Muscle layer of colon (tissue), 2 donors: ENCODE results near the gene CDIPT.
"Not testable (repeated sequence)": the region's sequence is repeated elsewhere in the genome, so short reads cannot be mapped to it uniquely, and the experiment has no call there.

ENCODE experiments used
- H3K27ac ChIP-seq: one replicate; pipeline ENCODE4 v1.7.0; 2013; ENCODE audit warnings: low read depth, mild to moderate bottlenecking, low read length, moderate library complexity
- H3K27me3 ChIP-seq, 2 donors: one replicate each; pipeline ENCODE4 v1.7.0; 2013; ENCODE audit warnings: low read length in 2 of 2, mild to moderate bottlenecking in 2 of 2; ENCODE audit not compliant: insufficient read depth in 2 of 2, control insufficient read depth in 1 of 2
- H3K36me3 ChIP-seq: one replicate; pipeline ENCODE4 v1.7.0; 2013; ENCODE audit warnings: mild to moderate bottlenecking, low read length; ENCODE audit not compliant: insufficient read depth
- H3K4me1 ChIP-seq: one replicate; pipeline ENCODE4 v1.7.0; 2013; ENCODE audit warnings: mild to moderate bottlenecking, low read length; ENCODE audit not compliant: insufficient read depth
- H3K4me3 ChIP-seq, 2 donors: one replicate each; pipeline ENCODE4 v1.7.0; 2013; ENCODE audit warnings: low read length in 2 of 2, low read depth in 1 of 2, mild to moderate bottlenecking in 1 of 2, moderate library complexity in 1 of 2
- H3K9ac ChIP-seq: one replicate; pipeline ENCODE4 v1.7.0; 2013; ENCODE audit warnings: low read length
- H3K9me3 ChIP-seq: one replicate; pipeline ENCODE4 v1.7.0; 2013; ENCODE audit warnings: mild to moderate bottlenecking, low read length
- donor health status: abdominal sarcoma.
- donor health status: Adenocarcinoma of cecum.

Gene CDIPT

DNA sequence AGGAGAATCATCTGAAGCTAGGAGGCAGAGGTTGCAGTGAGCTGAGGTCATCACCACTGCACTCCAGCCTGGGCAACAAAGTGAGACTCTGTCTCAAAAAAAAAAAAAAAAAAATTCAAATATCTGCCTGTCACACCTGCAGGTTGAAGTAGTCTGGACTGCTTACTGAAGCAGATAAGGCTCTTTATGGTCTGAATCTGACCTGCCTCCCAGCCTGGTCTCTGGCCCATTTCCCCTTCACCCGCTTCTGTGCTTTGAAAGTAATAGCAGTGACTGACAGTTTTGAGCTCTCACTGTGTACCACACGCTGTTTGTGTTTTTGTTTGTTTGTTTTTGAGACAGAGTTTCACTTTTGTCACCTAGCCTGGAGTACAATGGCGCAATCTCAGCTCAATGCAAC is 30.5 kb upstream of the CDIPT start:
- Histone ChIP-seq H3K4me3 (no peak overlapping the region), H3K4me1 (no peaks in the 10 kb centered on the region), H3K9me3 (no peaks in the 10 kb centered on the region), H3K36me3 (no peaks in the 10 kb centered on the region), H3K27ac (no peak overlapping the region), H3K9ac (no peak overlapping the region), H3K27me3 (peaks cover 13 to 22% of the 10 kb centered on the region in 2 donors)

DNA sequence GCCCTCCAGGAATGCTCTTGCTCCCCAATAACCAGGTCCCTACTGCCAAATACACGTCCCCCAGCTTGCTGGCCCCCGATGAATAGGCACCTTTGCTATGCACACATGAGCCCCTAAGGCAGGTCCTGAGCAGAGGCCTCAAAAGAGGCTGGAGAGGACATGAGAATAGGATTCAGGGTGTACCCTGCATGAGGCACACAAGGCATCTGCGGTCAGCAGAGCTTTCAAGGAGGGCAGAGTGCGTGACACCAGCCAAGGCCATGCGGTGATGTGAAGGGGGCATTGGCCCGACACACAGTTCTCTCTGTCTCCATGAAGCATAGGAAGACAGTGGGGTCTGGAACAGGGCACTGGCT is 29.4 kb upstream of the CDIPT start:
- H3K27ac ChIP-seq: no peak overlapping the region
- H3K4me1 ChIP-seq: no peaks in the 10 kb centered on the region
- H3K9me3 ChIP-seq: no peaks in the 10 kb centered on the region
- no peak overlapping the region for H3K9ac ChIP-seq
- no peaks in the 10 kb centered on the region for H3K36me3 ChIP-seq
- H3K27me3 ChIP-seq: peaks cover 2 to 11% of the 10 kb centered on the region in 2 donors
- H3K4me3 ChIP-seq: no peak overlapping the region

GRCh38 chr16:29891525-29892457 is 28.8 kb upstream of the CDIPT start:
- Histone ChIP-seq H3K4me3 (no peak overlapping the region), H3K9ac (no peak overlapping the region), H3K4me1 (no peaks in the 10 kb centered on the region), H3K9me3 (no peaks in the 10 kb centered on the region), H3K27ac (no peak overlapping the region), H3K27me3 (peaks cover 0 to 4% of the 10 kb centered on the region in 2 donors), H3K36me3 (no peaks in the 10 kb centered on the region)

- H3K4me1 ChIP-seq, H3K36me3 ChIP-seq, H3K9me3 ChIP-seq, H3K4me3 ChIP-seq, H3K27ac ChIP-seq, H3K27me3 ChIP-seq, H3K9ac ChIP-seq: not testable (repeated sequence)
Measured at GRCh38 chr16:29889372-29889771, 26.3 kb upstream of the CDIPT start.

DNA sequence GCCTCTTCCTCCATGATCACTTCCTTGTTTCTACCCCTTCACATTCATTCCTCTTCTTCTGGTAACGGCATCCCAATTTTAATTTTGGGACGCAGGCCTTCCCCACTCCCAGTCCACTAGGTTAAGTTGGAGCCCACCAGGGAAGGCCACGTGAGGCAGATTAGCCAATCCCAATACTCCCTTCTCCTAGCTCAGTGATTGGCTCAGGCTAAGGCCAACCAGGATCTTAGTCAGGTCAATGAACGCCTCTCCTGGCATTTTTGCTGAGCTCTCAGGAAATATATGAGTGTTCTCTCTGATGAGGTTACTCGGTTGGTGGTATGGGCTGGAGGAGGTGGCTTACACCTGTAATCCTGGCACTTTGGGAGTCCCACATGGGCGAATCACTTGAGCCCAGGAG is 21.0 kb upstream of the CDIPT start:
- no peak overlapping the region for H3K27ac ChIP-seq

DNA sequence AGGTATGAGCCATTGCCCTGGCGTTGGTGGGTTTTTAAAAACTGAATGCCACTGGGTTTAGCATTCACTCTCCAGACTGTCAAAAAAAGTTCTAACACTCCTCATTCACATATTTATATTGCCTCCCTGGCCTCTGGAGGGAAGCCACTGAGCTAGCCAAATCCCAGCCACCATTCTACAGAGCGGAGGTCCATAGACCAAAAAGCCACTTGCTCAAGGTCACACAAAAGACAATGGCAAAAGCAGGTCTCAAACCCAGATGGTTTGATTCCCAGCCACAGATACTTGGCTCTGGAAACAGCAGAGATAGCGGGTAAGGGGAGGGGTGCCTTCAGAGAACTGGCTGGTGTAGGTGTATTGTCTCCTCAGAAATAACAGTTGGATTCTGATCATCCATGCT is 18.0 kb upstream of the CDIPT start:
- Histone ChIP-seq H3K36me3 (no peaks in the 10 kb centered on the region), H3K4me3 (no peak overlapping the region), H3K9ac (no peak overlapping the region), H3K27me3 (peaks cover 22 to 26% of the 10 kb centered on the region in 2 donors), H3K9me3 (peaks cover 5% of the 10 kb centered on the region), H3K27ac (no peak overlapping the region), H3K4me1 (no peaks in the 10 kb centered on the region)

More for the DNA sequence above, 21.0 kb upstream of the CDIPT start:
- H3K9ac ChIP-seq: no peak overlapping the region
- H3K4me1 ChIP-seq: no peaks in the 10 kb centered on the region
- H3K36me3 ChIP-seq: no peaks in the 10 kb centered on the region
- H3K4me3 ChIP-seq: no peak overlapping the region
- H3K27me3 ChIP-seq: peaks cover 0 to 6% of the 10 kb centered on the region in 2 donors
- no peaks in the 10 kb centered on the region for H3K9me3 ChIP-seq

DNA sequence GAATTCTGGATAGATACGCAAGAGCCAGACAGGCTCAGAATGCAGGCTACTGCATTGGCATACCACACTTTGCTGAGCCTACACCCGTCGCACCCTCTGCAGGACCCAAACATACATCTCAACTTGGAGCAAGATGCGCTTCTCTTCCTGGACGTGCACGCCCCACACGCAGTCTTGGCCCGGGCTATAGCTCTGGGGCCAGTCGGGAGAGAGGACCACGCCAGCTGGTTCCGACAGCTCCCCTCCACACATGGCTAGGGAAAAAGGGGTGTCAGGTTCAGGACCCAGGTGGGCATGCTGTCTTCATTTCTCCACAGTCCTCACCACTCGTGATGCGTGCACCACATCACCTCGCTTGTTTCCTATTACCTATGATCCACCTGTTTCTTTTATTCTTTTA is 15.1 kb upstream of the CDIPT start:
- Histone ChIP-seq H3K27ac (no peak overlapping the region), H3K27me3 (peaks cover 25 to 28% of the 10 kb centered on the region in 2 donors), H3K36me3 (no peaks in the 10 kb centered on the region), H3K9ac (no peak overlapping the region), H3K4me1 (no peaks in the 10 kb centered on the region), H3K4me3 (no peak overlapping the region), H3K9me3 (peaks cover 5% of the 10 kb centered on the region)

DNA sequence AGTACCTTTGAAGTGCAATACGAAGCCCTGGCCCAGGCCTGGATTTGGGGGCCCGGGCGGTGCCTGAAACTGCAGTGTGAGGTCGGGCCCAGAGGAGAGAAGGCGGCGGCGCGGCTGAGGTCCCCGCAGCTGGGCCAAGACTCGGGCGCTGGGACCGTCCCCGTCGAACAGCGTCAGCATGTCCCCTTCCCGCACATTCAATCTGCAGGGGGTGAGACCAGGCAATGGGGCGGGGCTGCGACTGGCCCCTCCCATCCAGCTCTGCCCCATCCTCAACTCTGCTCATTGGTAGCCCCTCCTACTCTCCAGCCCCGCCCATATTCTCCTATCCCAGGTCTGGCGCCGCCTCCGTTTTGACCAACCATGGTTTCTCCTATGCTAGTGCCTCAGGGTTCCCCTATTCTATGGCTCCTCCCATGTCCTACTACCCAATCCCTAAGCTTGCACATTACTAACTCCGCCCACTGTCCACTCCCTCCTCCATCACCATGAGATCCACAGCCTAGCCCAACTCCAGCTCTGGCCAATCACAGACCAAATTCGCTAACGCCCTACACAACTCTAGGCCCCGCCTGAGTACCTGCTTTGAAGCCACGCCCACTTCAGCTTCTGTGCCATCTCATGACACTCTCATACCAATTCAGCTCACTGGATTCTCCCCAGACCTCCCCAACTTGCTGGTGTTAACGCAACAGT is 14.4 kb upstream of the CDIPT start:
- no peaks in the 10 kb centered on the region for H3K36me3 ChIP-seq
- H3K27ac ChIP-seq: no peak overlapping the region
- no peaks in the 10 kb centered on the region for H3K4me1 ChIP-seq
- no peak overlapping the region for H3K4me3 ChIP-seq
- peaks cover 25 to 28% of the 10 kb centered on the region in 2 donors for H3K27me3 ChIP-seq
- H3K9me3 ChIP-seq: peaks cover 5% of the 10 kb centered on the region
- H3K9ac ChIP-seq: no peak overlapping the region

GRCh38 chr16:29876594-29877249 is 13.7 kb upstream of the CDIPT start:
- H3K36me3 ChIP-seq: no peaks in the 10 kb centered on the region
- H3K27ac ChIP-seq: no peak overlapping the region
- no peak overlapping the region for H3K9ac ChIP-seq
- H3K4me3 ChIP-seq: no peak overlapping the region
- peaks cover 5% of the 10 kb centered on the region for H3K9me3 ChIP-seq
- peaks cover 25 to 28% of the 10 kb centered on the region in 2 donors for H3K27me3 ChIP-seq
- H3K4me1 ChIP-seq: no peaks in the 10 kb centered on the region

DNA sequence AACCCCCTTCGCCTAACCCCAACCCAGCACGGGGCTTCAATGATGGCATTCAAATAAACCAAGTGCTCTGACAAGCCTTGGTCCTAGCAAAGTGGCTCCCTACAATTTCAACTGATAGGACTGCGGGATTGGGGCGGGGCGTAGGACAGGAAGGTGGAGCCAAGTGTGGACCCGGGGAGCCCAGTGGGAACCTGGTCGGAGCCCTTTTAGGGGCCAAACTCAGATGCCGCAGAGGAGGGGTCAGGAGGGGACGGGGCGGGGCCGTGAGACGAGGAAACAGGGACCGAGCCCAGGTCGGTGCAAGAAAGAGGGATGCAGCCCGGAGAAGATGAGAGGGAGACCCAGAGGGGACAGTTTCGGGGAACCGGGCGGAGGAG is 13.2 kb upstream of the CDIPT start:
- peaks cover 5% of the 10 kb centered on the region for H3K9me3 ChIP-seq
- H3K4me3 ChIP-seq: no peak overlapping the region

GRCh38 chr16:29875206-29875605 is 12.2 kb upstream of the CDIPT start:
- Histone ChIP-seq H3K9ac (no peak overlapping the region), H3K4me3 (no peak overlapping the region), H3K27ac (no peak overlapping the region), H3K9me3 (peaks cover 5% of the 10 kb centered on the region), H3K36me3 (no peaks in the 10 kb centered on the region), H3K27me3 (peaks cover 25 to 28% of the 10 kb centered on the region in 2 donors), H3K4me1 (no peaks in the 10 kb centered on the region)

More for the DNA sequence above, 13.2 kb upstream of the CDIPT start:
- Histone ChIP-seq H3K9ac (no peak overlapping the region), H3K4me1 (no peaks in the 10 kb centered on the region), H3K27ac (no peak overlapping the region), H3K36me3 (no peaks in the 10 kb centered on the region), H3K27me3 (peaks cover 25 to 28% of the 10 kb centered on the region in 2 donors)
